GM12874 (cell line): ENCODE results near the gene NOSTRIN.

ENCODE experiments used
- TF ChIP-seq, protein P1 (sequence below): IDR thresholded peaks from 2 replicates; pipeline ENCODE4 v1.5.1; 2011; ENCODE audit warnings: low read depth, mild to moderate bottlenecking, control low read depth, low read length, moderate library complexity; ENCODE audit not compliant: insufficient read depth

NOSTRIN gene

GRCh38 chr2:168895771-168896170 lies 93.3 kb downstream of the NOSTRIN start:
- TF ChIP-seq, protein P1, sequence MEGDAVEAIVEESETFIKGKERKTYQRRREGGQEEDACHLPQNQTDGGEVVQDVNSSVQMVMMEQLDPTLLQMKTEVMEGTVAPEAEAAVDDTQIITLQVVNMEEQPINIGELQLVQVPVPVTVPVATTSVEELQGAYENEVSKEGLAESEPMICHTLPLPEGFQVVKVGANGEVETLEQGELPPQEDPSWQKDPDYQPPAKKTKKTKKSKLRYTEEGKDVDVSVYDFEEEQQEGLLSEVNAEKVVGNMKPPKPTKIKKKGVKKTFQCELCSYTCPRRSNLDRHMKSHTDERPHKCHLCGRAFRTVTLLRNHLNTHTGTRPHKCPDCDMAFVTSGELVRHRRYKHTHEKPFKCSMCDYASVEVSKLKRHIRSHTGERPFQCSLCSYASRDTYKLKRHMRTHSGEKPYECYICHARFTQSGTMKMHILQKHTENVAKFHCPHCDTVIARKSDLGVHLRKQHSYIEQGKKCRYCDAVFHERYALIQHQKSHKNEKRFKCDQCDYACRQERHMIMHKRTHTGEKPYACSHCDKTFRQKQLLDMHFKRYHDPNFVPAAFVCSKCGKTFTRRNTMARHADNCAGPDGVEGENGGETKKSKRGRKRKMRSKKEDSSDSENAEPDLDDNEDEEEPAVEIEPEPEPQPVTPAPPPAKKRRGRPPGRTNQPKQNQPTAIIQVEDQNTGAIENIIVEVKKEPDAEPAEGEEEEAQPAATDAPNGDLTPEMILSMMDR: no peak

- TF ChIP-seq, protein P1: no peak
These were observed 94.3 kb downstream of the NOSTRIN start for GRCh38 chr2:168896783-168897182.

GRCh38 chr2:168897449-168897848 lies 95.0 kb downstream of the NOSTRIN start:
- TF ChIP-seq, protein P1: no peak

DNA sequence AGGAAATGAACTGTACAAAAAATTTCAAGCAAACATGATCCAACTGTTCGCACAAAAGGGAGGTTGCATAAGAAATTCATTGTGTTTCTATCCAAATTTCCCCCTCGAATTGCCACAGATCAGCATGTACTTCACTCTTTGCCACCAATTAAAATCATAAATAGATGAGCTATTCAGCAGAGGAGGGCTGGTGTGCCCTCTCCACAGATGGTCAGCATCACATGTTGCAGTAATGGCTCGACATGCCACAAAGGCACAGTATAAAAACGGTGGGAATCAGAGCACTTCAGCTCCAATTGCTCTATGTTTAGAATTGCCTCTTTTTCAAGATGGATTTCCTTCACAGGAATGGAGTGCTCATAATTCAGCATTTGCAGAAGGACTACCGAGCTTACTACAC lies 98.6 kb downstream of the NOSTRIN start, which contains the start of gene G6PC2:
G6PC2 (plus strand) TSS at position 289 of the 400 bp plus-strand sequence; CDS start at position 330, 41 bp downstream.
- TF ChIP-seq, protein P1: no peak

- TF ChIP-seq, protein P1: no peak
These were observed 101.5 kb downstream of the NOSTRIN start for GRCh38 chr2:168903888-168904287.

DNA sequence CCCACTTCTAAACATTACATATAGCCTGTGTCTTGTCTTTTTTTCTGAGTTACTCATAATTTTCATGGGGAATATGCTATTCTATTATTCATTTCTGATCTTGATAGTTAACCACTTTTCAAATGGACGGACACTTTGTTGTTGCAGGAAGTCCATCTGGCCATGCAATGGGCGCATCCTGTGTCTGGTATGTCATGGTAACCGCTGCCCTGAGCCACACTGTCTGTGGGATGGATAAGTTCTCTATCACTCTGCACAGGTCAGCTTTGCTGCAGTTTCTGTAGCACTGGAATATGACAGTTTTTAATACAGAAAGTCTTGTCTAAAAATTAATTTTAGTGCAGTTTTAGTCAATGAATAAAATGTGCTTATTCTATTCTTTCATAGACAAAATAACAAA lies 101.9 kb downstream of the NOSTRIN start:
- TF ChIP-seq, protein P1: no peak

GRCh38 chr2:168907940-168908662 lies 105.7 kb downstream of the NOSTRIN start:
- TF ChIP-seq, protein P1: no peak
